GM13976 (cell line): Measurements from ENCODE around the gene PLIN3.
"Not testable (repeated sequence)": the region's sequence is repeated elsewhere in the genome, so short reads cannot be mapped to it uniquely, and the experiment has no call there.

Experiments used
- DNase-seq: peaks from one replicate; pipeline ENCODE4 v3.0.0; 2012; ENCODE audit warnings: low spot score
- in situ Hi-C: fragments of 300-500 bp; cut with MboI; formaldehyde crosslinking; loops from one replicate; pipeline ENCODE4 v1.12.0; 2022; ENCODE audit warnings: low sequenced_read_pairs, mixed read lengths, inconsistent platforms; ENCODE audit not compliant: unreplicated experiment
- TF ChIP-seq, protein P1 (sequence below): IDR thresholded peaks from 2 replicates; pipeline ENCODE4 v1.5.1; 2012; ENCODE audit warnings: borderline replicate concordance, mild to moderate bottlenecking; ENCODE audit not compliant: insufficient read depth; ENCODE audit errors: extremely low read depth, missing control alignments, control extremely low read depth

The PLIN3 gene

DNA sequence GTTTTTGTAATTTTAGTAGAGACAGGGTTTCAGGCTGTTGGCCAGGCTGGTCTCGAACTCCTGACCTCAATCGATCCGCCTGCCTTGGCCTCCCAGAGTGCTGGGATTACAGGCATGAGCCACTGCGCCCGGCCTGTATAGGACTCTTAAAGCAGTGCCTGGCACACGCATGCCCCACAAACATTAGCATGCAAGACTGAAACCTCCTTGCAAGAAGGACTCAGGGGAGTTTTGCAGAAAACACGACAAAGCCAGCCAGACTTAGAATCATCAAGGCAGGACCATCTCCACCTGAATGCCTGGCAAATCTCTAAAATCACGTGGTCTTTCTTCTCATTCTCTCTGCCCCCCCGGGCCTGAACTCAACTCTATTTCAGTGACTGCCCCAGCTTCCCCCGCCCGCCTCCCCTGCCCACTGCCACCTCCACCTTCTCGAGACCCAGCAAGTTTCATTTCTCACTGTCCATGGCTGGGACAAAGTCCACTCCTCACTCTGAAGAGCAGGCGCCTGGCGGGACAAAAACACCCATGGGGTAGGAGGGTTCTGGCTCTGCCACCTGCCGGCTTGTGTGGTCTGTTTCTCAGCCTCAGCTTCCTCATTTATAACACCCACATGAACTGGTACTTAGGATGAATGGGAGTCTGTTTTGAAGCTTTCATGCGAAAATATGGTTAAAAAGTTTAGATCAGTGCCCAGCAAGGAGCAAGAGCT, 38.3 kb downstream of the PLIN3 start:
- peak; percentile 44 for DNase-seq
- in situ Hi-C loops: no loop called here
- TF ChIP-seq, protein P1, sequence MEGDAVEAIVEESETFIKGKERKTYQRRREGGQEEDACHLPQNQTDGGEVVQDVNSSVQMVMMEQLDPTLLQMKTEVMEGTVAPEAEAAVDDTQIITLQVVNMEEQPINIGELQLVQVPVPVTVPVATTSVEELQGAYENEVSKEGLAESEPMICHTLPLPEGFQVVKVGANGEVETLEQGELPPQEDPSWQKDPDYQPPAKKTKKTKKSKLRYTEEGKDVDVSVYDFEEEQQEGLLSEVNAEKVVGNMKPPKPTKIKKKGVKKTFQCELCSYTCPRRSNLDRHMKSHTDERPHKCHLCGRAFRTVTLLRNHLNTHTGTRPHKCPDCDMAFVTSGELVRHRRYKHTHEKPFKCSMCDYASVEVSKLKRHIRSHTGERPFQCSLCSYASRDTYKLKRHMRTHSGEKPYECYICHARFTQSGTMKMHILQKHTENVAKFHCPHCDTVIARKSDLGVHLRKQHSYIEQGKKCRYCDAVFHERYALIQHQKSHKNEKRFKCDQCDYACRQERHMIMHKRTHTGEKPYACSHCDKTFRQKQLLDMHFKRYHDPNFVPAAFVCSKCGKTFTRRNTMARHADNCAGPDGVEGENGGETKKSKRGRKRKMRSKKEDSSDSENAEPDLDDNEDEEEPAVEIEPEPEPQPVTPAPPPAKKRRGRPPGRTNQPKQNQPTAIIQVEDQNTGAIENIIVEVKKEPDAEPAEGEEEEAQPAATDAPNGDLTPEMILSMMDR: no peak

DNA sequence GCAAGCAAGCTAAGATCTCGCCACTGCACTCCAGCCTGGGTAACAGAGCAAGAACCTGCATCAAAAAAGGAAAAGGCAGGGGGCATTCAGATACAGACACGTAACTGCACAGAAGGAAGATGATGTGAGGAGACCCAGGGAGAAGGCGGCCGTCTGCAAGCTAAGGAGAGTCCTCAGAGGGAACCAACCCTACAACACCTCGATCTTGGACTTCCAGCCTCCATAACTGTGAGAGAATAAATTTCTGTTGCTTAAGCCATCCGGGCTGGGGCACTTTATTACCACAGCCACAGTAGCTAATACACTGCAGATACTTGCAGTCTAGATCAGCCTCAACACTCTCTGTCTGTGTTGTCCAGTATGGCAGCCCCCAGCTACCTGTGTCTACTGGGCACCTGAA, 43.9 kb downstream of the PLIN3 start:
- in situ Hi-C loops: no loop called here
- TF ChIP-seq, protein P1: no peak
- DNase-seq: no peak

DNA sequence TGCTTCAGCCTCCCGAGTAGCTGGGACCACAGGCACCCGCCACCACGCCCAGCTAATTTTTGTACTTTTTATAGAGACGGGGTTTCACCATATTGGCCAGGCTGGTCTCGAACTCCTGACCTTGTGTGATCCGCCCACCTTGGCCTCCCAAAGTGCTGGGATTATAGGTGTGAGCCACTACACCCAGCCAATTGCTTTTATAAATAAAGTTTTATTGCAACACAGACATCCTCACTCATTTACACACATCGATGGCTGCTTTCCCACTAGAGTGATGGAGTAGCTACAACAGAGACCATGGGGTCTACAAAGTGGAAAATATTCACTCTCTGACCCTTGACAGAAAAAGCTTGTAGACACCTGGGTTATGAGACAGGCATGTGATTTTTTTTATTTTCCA, 45.1 kb downstream of the PLIN3 start:
- DNase-seq, in situ Hi-C loops: not testable (repeated sequence)

DNA sequence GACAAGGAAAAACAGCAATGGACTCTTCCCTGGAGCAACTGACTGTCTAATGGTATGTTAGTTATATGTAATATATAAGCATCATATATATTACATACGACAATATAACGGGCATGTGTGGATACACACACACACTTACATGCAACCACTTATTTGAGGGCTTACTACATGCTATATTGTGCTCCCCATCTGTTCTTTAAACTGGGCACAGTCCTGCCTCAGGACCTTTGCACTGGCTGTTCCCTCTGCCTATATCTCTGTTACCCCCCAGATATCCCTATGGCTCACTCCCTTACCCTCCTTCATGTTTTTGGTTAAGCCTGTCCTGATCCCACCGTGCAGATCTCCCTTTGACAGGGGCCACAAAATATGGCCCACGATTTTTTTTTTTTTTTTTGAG, 46.2 kb downstream of the PLIN3 start:
- TF ChIP-seq, protein P1: no peak
- no peak for DNase-seq
- in situ Hi-C loops: no loop called here

DNA sequence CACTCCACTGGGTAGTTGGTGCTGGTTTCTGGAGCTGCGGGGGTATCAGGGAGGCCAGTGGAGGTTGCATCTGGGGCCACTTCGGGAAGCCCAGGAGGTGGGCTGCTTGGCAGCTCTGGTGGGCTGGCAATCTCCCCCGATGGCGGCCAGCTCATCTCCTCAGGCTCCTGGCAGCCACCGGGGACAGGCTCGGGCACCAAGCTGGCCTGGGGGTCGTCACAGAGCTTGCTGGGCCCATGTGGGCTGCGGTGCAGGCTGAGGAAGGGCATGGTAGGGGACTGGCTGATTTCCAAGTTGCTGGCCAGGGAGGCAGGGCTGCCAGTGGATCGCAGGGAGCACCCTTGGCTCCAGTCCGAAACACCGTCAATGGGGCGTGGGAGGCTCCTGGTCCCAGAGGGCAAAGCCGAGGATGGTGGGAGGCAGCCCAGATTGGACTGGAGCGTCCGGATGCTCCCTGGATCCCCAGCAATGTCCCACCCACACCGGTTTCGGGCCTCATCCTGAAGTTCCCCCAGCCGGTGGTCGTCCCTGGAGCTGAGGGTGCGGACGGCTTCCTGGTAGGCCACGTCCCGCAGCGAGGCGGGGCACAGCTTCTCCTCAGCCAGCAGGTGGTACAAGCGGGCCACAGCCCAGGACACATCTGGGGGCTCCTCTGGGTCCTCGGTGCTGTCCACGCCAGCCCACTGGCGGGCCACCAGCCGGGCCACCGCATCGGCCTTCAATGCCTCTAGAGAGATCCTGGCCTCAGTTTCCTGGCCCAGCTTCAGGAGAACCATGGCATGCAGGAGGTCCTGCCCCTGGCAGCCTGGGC, 49.8 kb downstream of the PLIN3 start:
- no peak for DNase-seq
- in situ Hi-C loops: no loop called here

DNA sequence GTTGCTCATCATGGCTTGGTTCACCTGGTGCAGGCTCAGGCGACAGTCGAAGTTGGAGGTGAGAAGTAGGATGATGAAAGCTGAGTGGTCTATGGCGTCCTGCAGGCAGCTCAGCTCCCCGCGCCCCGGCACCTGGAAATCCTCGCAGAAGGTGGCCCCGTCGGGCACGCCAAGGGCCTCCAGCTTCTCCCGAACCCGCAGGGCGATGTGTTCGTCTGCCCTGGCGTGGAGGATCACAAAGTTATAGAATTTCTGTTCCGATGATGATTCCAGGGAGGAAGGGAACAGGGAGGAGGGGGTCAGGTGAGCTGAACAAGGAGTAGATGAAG, 50.6 kb downstream of the PLIN3 start:
- in situ Hi-C loops: no loop called here
- DNase-seq: no peak
- TF ChIP-seq, protein P1: no peak

More for the DNA sequence above, 49.8 kb downstream of the PLIN3 start:
- TF ChIP-seq, protein P1: no peak
